ENCODE results near the gene PLCB4. TPM values are rescaled to one million over a fixed set of nuclear protein-coding genes. Genes with fewer than 3 reads are reported as not detected.

Gene PLCB4
- total RNA-seq, 1 donor from 2014 or later = 38.0 TPM

- no peaks in the 10 kb centered on the region for H3K36me3 ChIP-seq
- intact Hi-C loops (cut with DNase I) = no loop called here
- no peaks in the 10 kb centered on the region for H3K27me3 ChIP-seq
- no peak for TF ChIP-seq CTCF (IDR thresholded peaks at IDR 0.05)
- H3K4me1 ChIP-seq = no peaks in the 10 kb centered on the region
- no peak overlapping the region for H3K4me3 ChIP-seq
- H3K27ac ChIP-seq = no peak overlapping the region
- DNase-seq (ENCODE audit: low spot score in 2 of 2) = no peak
- H3K9me3 ChIP-seq = no peaks in the 10 kb centered on the region
Observed at GRCh38 chr20:9454791-9455190, 385.9 kb downstream of the PLCB4 start.

DNA sequence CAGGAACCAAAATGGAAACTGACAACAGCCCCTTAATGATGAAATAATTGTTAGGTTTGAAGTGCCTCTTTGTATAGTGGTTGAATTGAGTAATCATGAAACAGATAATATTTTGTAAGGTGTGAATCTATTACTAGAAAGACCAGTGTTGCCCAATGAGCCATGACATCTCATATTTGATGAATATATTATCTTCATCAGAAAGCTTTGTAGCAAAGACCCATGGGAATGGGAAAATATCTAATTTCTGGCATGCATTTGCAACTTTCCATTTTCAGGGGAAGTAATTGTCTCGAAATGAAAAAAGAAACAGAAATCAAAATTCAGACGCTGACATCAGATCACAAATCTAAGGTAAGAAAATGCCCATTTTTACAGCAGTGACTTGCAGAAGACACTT is 388.2 kb downstream of the PLCB4 start:
- no peaks in the 10 kb centered on the region for H3K36me3 ChIP-seq
- TF ChIP-seq CTCF (IDR thresholded peaks at IDR 0.05) = no peak
- H3K27me3 ChIP-seq = no peaks in the 10 kb centered on the region
- intact Hi-C loops (cut with DNase I) = no loop called here
- no peaks in the 10 kb centered on the region for H3K4me1 ChIP-seq
- no peaks in the 10 kb centered on the region for H3K9me3 ChIP-seq
- DNase-seq (ENCODE audit: low spot score in 2 of 2) = no peak
- no peak overlapping the region for H3K27ac ChIP-seq
- H3K4me3 ChIP-seq = no peak overlapping the region

- no peaks in the 10 kb centered on the region for H3K36me3 ChIP-seq
- no peak overlapping the region for H3K4me3 ChIP-seq
- no peaks in the 10 kb centered on the region for H3K27me3 ChIP-seq
- DNase-seq (ENCODE audit: low spot score in 2 of 2) = no peak
- no peak for TF ChIP-seq CTCF (IDR thresholded peaks at IDR 0.05)
- H3K4me1 ChIP-seq = no peaks in the 10 kb centered on the region
- no peaks in the 10 kb centered on the region for H3K9me3 ChIP-seq
- no peak overlapping the region for H3K27ac ChIP-seq
- intact Hi-C loops (cut with DNase I) = no loop called here
Observed at GRCh38 chr20:9458138-9458796, 389.4 kb downstream of the PLCB4 start.

GRCh38 chr20:9460518-9460917 is 391.6 kb downstream of the PLCB4 start:
- Histone ChIP-seq H3K4me1 (no peaks in the 10 kb centered on the region), H3K9me3 (no peaks in the 10 kb centered on the region), H3K27ac (no peak overlapping the region), H3K27me3 (no peaks in the 10 kb centered on the region), H3K36me3 (no peaks in the 10 kb centered on the region), H3K4me3 (no peak overlapping the region)
- no peak for DNase-seq (ENCODE audit: low spot score in 2 of 2)
- TF ChIP-seq CTCF (IDR thresholded peaks at IDR 0.05) = no peak
- intact Hi-C loops (cut with DNase I) = no loop called here

DNA sequence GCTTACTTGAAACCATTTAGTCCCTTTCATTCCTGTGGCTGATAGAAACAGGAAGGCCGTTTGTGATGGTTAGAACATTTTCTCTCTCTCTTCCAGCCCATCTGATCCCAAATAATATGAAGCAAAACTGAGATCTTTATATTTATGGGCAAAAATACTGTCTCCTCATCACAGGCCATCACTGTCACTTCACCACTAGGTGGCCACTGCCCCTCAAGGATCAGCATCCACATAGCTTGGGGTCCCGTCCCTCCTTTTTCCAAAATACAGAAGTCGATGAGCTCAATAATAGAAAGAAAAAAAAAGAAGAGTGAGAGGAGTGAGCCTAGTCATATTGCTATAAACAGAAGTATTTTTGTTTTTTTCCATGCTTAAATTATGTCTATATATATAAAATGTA is 399.1 kb downstream of the PLCB4 start:
- Histone ChIP-seq H3K27me3 (no peaks in the 10 kb centered on the region), H3K9me3 (no peaks in the 10 kb centered on the region), H3K4me1 (no peaks in the 10 kb centered on the region), H3K36me3 (no peaks in the 10 kb centered on the region), H3K4me3 (no peak overlapping the region), H3K27ac (no peak overlapping the region)
- no peak for DNase-seq (ENCODE audit: low spot score in 2 of 2)
- intact Hi-C loops (cut with DNase I) = no loop called here
- TF ChIP-seq CTCF (IDR thresholded peaks at IDR 0.05) = peak in 1 of 3 experiments; percentile 17
